K562 (cell line): Measurements from ENCODE around the gene PMVK. TPM values are rescaled to one million over a fixed set of nuclear protein-coding genes. Genes with fewer than 3 reads are reported as not detected.
A peak's percentile ranks its signal among the peaks of the same experiment; 100 is the strongest.

Source experiments
- ATAC-seq: fragments of 200-7000 bp; cut with Tn5 transposase; 3 replicates; pipeline ENCODE4 v1.9.1; 2020; ENCODE audit warnings: moderate library complexity
- BruUV-seq: library from RNA; stranded (reverse); fragments of 400-500 nt; replicated peaks from 2 replicates; lab custom pipeline; 2021; lab: Mats Ljungman, UMichigan
- CTCF ChIA-PET: fragments of 300-600 bp; formaldehyde crosslinking; extraction: SDS; loops from one replicate; lab custom pipeline; 2021; ENCODE audit warnings: low intra/inter-chr PET ratio; lab: Yijun Ruan, JAX
- POLR2A ChIA-PET: fragments of 300-600, 350-650 bp; sonication (Branson Sonifier 250); formaldehyde crosslinking; extraction: SDS; loops from one replicate; lab custom pipeline; 2021; ENCODE audit warnings: antibody characterized with exemption, inconsistent platforms; lab: Yijun Ruan, JAX
- DNase-seq, 4 experiments: peaks; one replicate each; pipeline versions ENCODE4 v3.0.0 to v3.0.0-alpha.2; 2011 to 2018; ENCODE audit warnings: low spot score in 3 of 4, mixed read lengths in 3 of 4; ENCODE audit errors: extremely low read depth in 1 of 4
- FAIRE-seq: peaks from 2 replicates; lab custom pipeline; 2011; peaks lifted over from hg19 to GRCh38; lab: Jason Lieb, UNC
- H2AFZ ChIP-seq: 2 replicates; pipeline ENCODE4 v1.6.0; 2011; ENCODE audit warnings: low read depth, low read length, control low read depth, inconsistent platforms
- H3K27ac ChIP-seq: fragments of 200-600 bp; 3 replicates; pipeline ENCODE4 v1.8.0; 2011; ENCODE audit warnings: low read depth, mild to moderate bottlenecking, control low read depth, inconsistent platforms, low read length, moderate library complexity, mixed read lengths; ENCODE audit errors: extremely low read depth
- H3K27me3 ChIP-seq, 2 experiments: fragments of 300-600 bp in 1 of 2; 2 replicates in 1 of 2; 3 replicates in 1 of 2; pipeline versions ENCODE4 v1.6.0 to v1.8.0; 2011; ENCODE audit warnings: inconsistent platforms in 2 of 2, low read length in 2 of 2, mild to moderate bottlenecking in 1 of 2, mixed read lengths in 1 of 2, moderate library complexity in 1 of 2; ENCODE audit not compliant: control insufficient read depth in 2 of 2, insufficient read depth in 2 of 2
- H3K36me3 ChIP-seq: fragments of 300-600 bp; 3 replicates; pipeline ENCODE4 v1.8.0; 2011; ENCODE audit warnings: mild to moderate bottlenecking, low read length, inconsistent platforms; ENCODE audit not compliant: control insufficient read depth, insufficient read depth
- H3K4me1 ChIP-seq, 2 experiments: fragments of 200-600 bp in 1 of 2; replicated peaks in 1 of 2; 2 replicates in 1 of 2; 3 replicates in 1 of 2; pipeline versions ENCODE4 v1.5.1 to v1.8.0; 2011; ENCODE audit warnings: inconsistent platforms in 2 of 2, low read length in 2 of 2, mild to moderate bottlenecking in 1 of 2, mixed read lengths in 1 of 2, moderate library complexity in 1 of 2; ENCODE audit not compliant: control insufficient read depth in 2 of 2, insufficient read depth in 2 of 2
- H3K4me2 ChIP-seq: 2 replicates; pipeline ENCODE4 v1.6.1; 2011; ENCODE audit warnings: low read length, control low read depth, inconsistent platforms, mixed read lengths; ENCODE audit not compliant: insufficient read depth
- H3K4me3 ChIP-seq: fragments of 200-600 bp; sonication (generic), shearing (Covaris generic); 2 replicates; pipeline ENCODE4 v1.5.1; 2016; ENCODE audit warnings: control low read depth, inconsistent platforms
- H3K79me2 ChIP-seq: fragments of 200-600 bp; 3 replicates; pipeline ENCODE4 v1.8.0; 2011; ENCODE audit warnings: low read length, inconsistent platforms; ENCODE audit not compliant: control insufficient read depth, insufficient read depth
- H3K9ac ChIP-seq, 2 experiments: 2 replicates each; pipeline versions ENCODE4 v1.6.0 to v1.6.1; 2011; ENCODE audit warnings: low read depth in 2 of 2, low read length in 2 of 2, control low read depth in 1 of 2, inconsistent platforms in 1 of 2, mild to moderate bottlenecking in 1 of 2, mixed read lengths in 1 of 2; ENCODE audit not compliant: insufficient read depth in 1 of 2
- H3K9me1 ChIP-seq: one replicate; pipeline ENCODE4 v1.6.0; 2011; ENCODE audit warnings: inconsistent platforms, mild to moderate bottlenecking, low read length, moderate library complexity; ENCODE audit not compliant: control insufficient read depth, insufficient read depth
- H3K9me3 ChIP-seq: replicated peaks from 2 replicates; pipeline ENCODE4 v1.5.1; 2011; ENCODE audit warnings: low read depth, low read length, inconsistent platforms; ENCODE audit not compliant: control insufficient read depth, insufficient read depth
- H4K20me1 ChIP-seq: replicated peaks from 2 replicates; pipeline ENCODE4 v1.6.1; 2011; ENCODE audit warnings: low read length, inconsistent platforms, mixed read lengths; ENCODE audit not compliant: control insufficient read depth, insufficient read depth
- BACH1 ChIP-seq: fragments of 200-800 bp; sonication (Bioruptor generic); IDR thresholded peaks from 2 replicates; pipeline ENCODE4 v1.6.1; 2016; ENCODE audit warnings: missing genetic modification characterization, missing compliant biosample characterization
- ESRRA ChIP-seq: fragments of 450-650 bp; IDR thresholded peaks from 2 replicates; pipeline ENCODE4 v1.6.1; 2014; ENCODE audit warnings: low read depth, mild to moderate bottlenecking, moderate library complexity, borderline replicate concordance
- GABPB2 ChIP-seq: fragments of 250-450 bp; sonication (Bioruptor Pico); conservative IDR thresholded peaks from 2 replicates; pipeline ENCODE4 v1.5.1; 2021; ENCODE audit warnings: mild to moderate bottlenecking
- HNRNPH1 ChIP-seq: fragments of 200-400 bp; formaldehyde crosslinking; optimal IDR thresholded peaks from 2 replicates; pipeline ENCODE3; 2017; ENCODE audit warnings: low read depth, mild to moderate bottlenecking, low read length, moderate library complexity
- HOXB6 ChIP-seq: fragments of 250-450 bp; sonication (Bioruptor Pico); IDR thresholded peaks from 2 replicates; pipeline ENCODE4 v1.5.1; 2022; ENCODE audit warnings: mild to moderate bottlenecking, borderline replicate concordance
- IFI16 ChIP-seq: fragments of 250-450 bp; sonication (Bioruptor Pico); IDR thresholded peaks from 2 replicates; pipeline ENCODE4 v2.1.2; 2022; ENCODE audit warnings: mild to moderate bottlenecking, inconsistent platforms
- MAX ChIP-seq: sonication (generic); formaldehyde crosslinking; IDR thresholded peaks from 2 replicates; pipeline ENCODE4 v1.9.0; 2022; ENCODE audit warnings: mild to moderate bottlenecking, missing genetic modification reagents
- NR2C1 ChIP-seq, 2 experiments: fragments of 450-650 bp; IDR thresholded peaks; 2 replicates each; pipeline ENCODE4 v1.6.1; 2017; ENCODE audit warnings: mild to moderate bottlenecking in 2 of 2, antibody characterized with exemption in 1 of 2, inconsistent platforms in 1 of 2, missing compliant biosample characterization in 1 of 2, missing genetic modification characterization in 1 of 2
- OTX1 ChIP-seq: fragments of 450-650 bp; formaldehyde crosslinking; IDR thresholded peaks from 2 replicates; pipeline ENCODE4 v1.4.0; 2022; ENCODE audit warnings: mild to moderate bottlenecking
- POLR3G ChIP-seq: IDR thresholded peaks from 2 replicates; pipeline ENCODE4 v1.6.1; 2011; ENCODE audit not compliant: insufficient read length, insufficient replicate concordance; ENCODE audit errors: extremely low read depth
- RFX5 ChIP-seq: IDR thresholded peaks from 2 replicates; pipeline ENCODE4 v1.6.1; 2011; ENCODE audit warnings: low read depth, mild to moderate bottlenecking, improper control_type of control experiment, low read length
- SNRNP70 ChIP-seq: fragments of 200-400 bp; formaldehyde crosslinking; optimal IDR thresholded peaks from 2 replicates; pipeline ENCODE3; 2017; ENCODE audit warnings: low read depth, low read length
- SP2 ChIP-seq: IDR thresholded peaks from 2 replicates; pipeline ENCODE4 v1.6.1; 2011; ENCODE audit warnings: mild to moderate bottlenecking, low read depth, low read length, moderate library complexity; ENCODE audit not compliant: poor library complexity, severe bottlenecking; ENCODE audit errors: extremely low read depth
- SPI1 ChIP-seq: IDR thresholded peaks from 2 replicates; pipeline ENCODE4 v1.6.1; 2011; ENCODE audit warnings: low read depth, low read length, control low read depth, borderline replicate concordance
- SREBF1 ChIP-seq: fragments of 150-350 bp; IDR thresholded peaks from 2 replicates; pipeline ENCODE4 v1.6.1; 2014; ENCODE audit warnings: antibody characterized with exemption, low read depth, low read length, borderline replicate concordance
- TAF15 ChIP-seq: fragments of 200-400 bp; formaldehyde crosslinking; IDR thresholded peaks from 2 replicates; pipeline ENCODE4 v1.6.1; 2017; ENCODE audit warnings: mild to moderate bottlenecking, low read depth, low read length, moderate library complexity
- ZBTB26 ChIP-seq: fragments of 450-650 bp; formaldehyde crosslinking; IDR thresholded peaks from 2 replicates; pipeline ENCODE4 v1.4.0; 2022; ENCODE audit warnings: missing genetic modification characterization
- ZNF695 ChIP-seq: fragments of 450-650 bp; formaldehyde crosslinking; IDR thresholded peaks from 2 replicates; pipeline ENCODE4 v1.4.0; 2020; ENCODE audit warnings: mild to moderate bottlenecking, moderate library complexity
- WGBS: fragments of 100-300 bp; shearing (Covaris generic); methylation state at CpG from one replicate; pipeline ENCODE4 v1.1.6; 2016; ENCODE audit warnings: low coverage, mixed read lengths; ENCODE audit not compliant: insufficient coverage; ENCODE audit errors: missing lambda C conversion rate; 5-methylcytosine and 5-hydroxymethylcytosine counted together
- in situ Hi-C: fragments of 300-500 bp; cut with MboI; formaldehyde crosslinking; loops from 4 replicates; pipeline ENCODE4 v1.15.0; 2018; ENCODE audit warnings: inconsistent platforms, mixed read lengths
- intact Hi-C: fragments of 100-400 bp; cut with micrococcal nuclease; formaldehyde crosslinking; loops from 2 replicates; pipeline ENCODE4 v1.14.2; 2022
- polyA plus RNA-seq, 8 experiments: library from polyadenylated mRNA; depleted of rRNA in 4 of 8; stranded (reverse) in 5 of 8; unstranded in 3 of 8; fragments of >200 nt; fragmentation: Nextera tagmentation in 2 of 8; fragmentation: Illumina TruSeq in 1 of 8; extraction: Ambion mirVana in 2 of 8; extraction: Trizol in 1 of 8; gene quantifications; 2 replicates each; pipeline versions ENCODE4 v1.2.1 to v1.2.3, GENCODE V29; 2011 to 2014; ENCODE audit warnings: inconsistent platforms in 1 of 8, missing spikeins in 1 of 8
- total RNA-seq, 7 experiments: library from RNA; depleted of rRNA in 6 of 7; stranded (reverse); fragments of >200 nt in 6 of 7; fragmentation: Illumina TruSeq in 2 of 7; extraction: Trizol in 2 of 7; gene quantifications; 2 replicates each; pipeline versions ENCODE4 v1.2.1 to v1.2.3, GENCODE V29; 2011 to 2021; ENCODE audit warnings: low replicate concordance in 1 of 7

The PMVK gene
- total and polyA plus RNA-seq, 9 of the 15 experiments (the other 6 are each of a cell fraction or from before 2014, with no cell fraction given), result 1.1 to 15.3 (median 6.3) TPM

GRCh38 chr1:154948079-154948478, 11.6 kb upstream of the PMVK start:
- in situ Hi-C loops (no loop called here), intact Hi-C loops (no loop called here)
- Histone ChIP-seq H3K9ac (peak overlapping the region in 1 of 2 experiments; percentile 81; a peak in 2 of 4 replicates), H3K27ac (no peak overlapping the region), H2AFZ (no peak overlapping the region), H4K20me1 (0 out of 2 replicates have a peak, but pooled peaks cover 3% of the 10 kb centered on the region), H3K79me2 (no peaks in the 10 kb centered on the region), H3K36me3 (no peaks in the 10 kb centered on the region; the same call in 2 of the 3 replicates), H3K4me1 (peaks cover 26 to 52% of the 10 kb centered on the region in 2 experiments), H3K9me1 (no peaks in the 10 kb centered on the region), H3K4me3 (no peak overlapping the region), H3K4me2 (no peak overlapping the region), H3K9me3 (no peaks in the 10 kb centered on the region), H3K27me3 (no peaks in the 10 kb centered on the region)
- DNase-seq, result no peak
- no peak for FAIRE-seq
- POLR2A ChIA-PET, result interaction anchor here (1.0 to 1.4 kb wide), 3 partner anchors 12 to 16 kb away, joined by 3 to 6 read pairs (median 3); partner anchors contain the start of gene PMVK
- CTCF ChIA-PET, result no interaction called here
- no peak for ATAC-seq
- WGBS, result 30% methylated on average over 10 of the region's 11 CpGs
- BruUV-seq, result no TSS peak
- TF ChIP-seq ESRRA (no peak), GABPB2 (CRISPR knock-in tag) (no peak), MAX (CRISPR knock-in tag) (no peak), SPI1 (no peak), POLR3G (no peak), SNRNP70 (no peak), SP2 (no peak), RFX5 (no peak), ZBTB26 (no peak), ZNF695 (no peak), HNRNPH1 (no peak), TAF15 (no peak), BACH1 (tag) (no peak), NR2C1 (IDR thresholded peaks at IDR 0.05) (no peak), NR2C1 (tag; IDR thresholded peaks at IDR 0.05) (no peak), HOXB6 (CRISPR knock-in tag) (no peak), SREBF1 (no peak), OTX1 (CRISPR knock-in tag) (no peak), IFI16 (CRISPR knock-in tag) (no peak)
